HepG2 (cell line): Measurements from ENCODE around the gene RPL27A. TPM values are rescaled to one million over a fixed set of nuclear protein-coding genes. Genes with fewer than 3 reads are reported as not detected.

ENCODE experiments used
- BCL6 ChIP-seq: IDR thresholded peaks from 2 replicates; pipeline ENCODE4 v1.6.1; 2016; ENCODE audit warnings: missing genetic modification reagents, missing compliant biosample characterization
- HNRNPL ChIP-seq: fragments of 200-400 bp; formaldehyde crosslinking; IDR thresholded peaks from 2 replicates; pipeline ENCODE4 v1.6.1; 2017; ENCODE audit warnings: mild to moderate bottlenecking, low read depth, low read length
- KMT2B ChIP-seq: IDR thresholded peaks from 2 replicates; pipeline ENCODE4 v1.6.1; 2016; ENCODE audit warnings: missing genetic modification reagents, missing compliant biosample characterization
- LCORL ChIP-seq, 2 experiments: fragments of 450-650 bp in 1 of 2; sonication (generic) in 1 of 2; formaldehyde crosslinking in 1 of 2; IDR thresholded peaks; 2 replicates each; pipeline versions ENCODE4 v1.5.0 to v1.6.1; 2017 to 2020; ENCODE audit warnings: antibody characterized with exemption in 1 of 2, missing genetic modification reagents in 1 of 2
- MTF2 ChIP-seq: sonication (generic); formaldehyde crosslinking; IDR thresholded peaks from 2 replicates; pipeline ENCODE4 v1.5.0; 2020; ENCODE audit warnings: missing genetic modification reagents, borderline replicate concordance
- PCBP2 ChIP-seq: fragments of 200-400 bp; formaldehyde crosslinking; optimal IDR thresholded peaks from 2 replicates; pipeline ENCODE3; 2018; ENCODE audit warnings: low read length, low read depth; ENCODE audit not compliant: poor library complexity, severe bottlenecking
- PHF21A ChIP-seq: sonication (generic); formaldehyde crosslinking; IDR thresholded peaks from 2 replicates; pipeline ENCODE4 v1.5.0; 2020; ENCODE audit warnings: mild to moderate bottlenecking, missing genetic modification reagents
- POLR2G ChIP-seq: fragments of 200-400 bp; formaldehyde crosslinking; IDR thresholded peaks from 2 replicates; pipeline ENCODE4 v1.6.1; 2018; ENCODE audit warnings: mild to moderate bottlenecking, low read depth, low read length, moderate library complexity
- RBFOX2 ChIP-seq: fragments of 200-400 bp; formaldehyde crosslinking; IDR thresholded peaks from 2 replicates; pipeline ENCODE4 v1.6.1; 2017; ENCODE audit warnings: low read depth, mild to moderate bottlenecking, low read length
- RBM22 ChIP-seq: fragments of 200-400 bp; formaldehyde crosslinking; optimal IDR thresholded peaks from 2 replicates; pipeline ENCODE3; 2017; ENCODE audit warnings: mild to moderate bottlenecking, low read length, moderate library complexity
- STAG1 ChIP-seq: sonication (generic); formaldehyde crosslinking; IDR thresholded peaks from 2 replicates; pipeline ENCODE4 v1.4.0; 2020; ENCODE audit warnings: missing genetic modification reagents
- TBL1XR1 ChIP-seq: fragments of 150-350 bp; IDR thresholded peaks from 2 replicates; pipeline ENCODE4 v1.6.1; 2014; ENCODE audit warnings: borderline replicate concordance, low read length; ENCODE audit not compliant: partially characterized antibody
- ZFP37 ChIP-seq: sonication (generic); formaldehyde crosslinking; IDR thresholded peaks from 2 replicates; pipeline ENCODE4 v1.4.0; 2020; ENCODE audit warnings: missing genetic modification reagents, borderline replicate concordance
- ZMYM4 ChIP-seq: sonication (generic); formaldehyde crosslinking; IDR thresholded peaks from 2 replicates; pipeline ENCODE4 v1.8.1; 2023; ENCODE audit warnings: mild to moderate bottlenecking, missing genetic modification reagents
- ZNF282 ChIP-seq: fragments of 450-650 bp; IDR thresholded peaks from 2 replicates; pipeline ENCODE4 v1.6.1; 2018; ENCODE audit not compliant: partially characterized antibody
- ZNF629 ChIP-seq: sonication (generic); formaldehyde crosslinking; conservative IDR thresholded peaks from 2 replicates; pipeline ENCODE4 v1.5.0; 2020; ENCODE audit warnings: missing genetic modification reagents
- polyA plus RNA-seq, 8 experiments: library from polyadenylated mRNA; depleted of rRNA in 3 of 8; stranded (reverse) in 7 of 8; unstranded in 1 of 8; fragments of >200 nt; fragmentation: Illumina TruSeq in 4 of 8; extraction: Trizol in 4 of 8; gene quantifications; 2 replicates each; pipeline versions ENCODE4 v1.2.1 to v1.2.3, GENCODE V29; 2011 to 2016; ENCODE audit warnings: low read depth in 4 of 8, missing spikeins in 1 of 8, mixed read lengths in 1 of 8; ENCODE audit not compliant: insufficient read depth in 1 of 8
- total RNA-seq, 5 experiments: library from RNA; depleted of rRNA; stranded (reverse); fragments of >200 nt; fragmentation: Illumina TruSeq; extraction: Trizol; gene quantifications; 2 replicates each; pipeline ENCODE4 v1.2.3, GENCODE V29; 2016; ENCODE audit warnings: low read depth in 1 of 5
- TF ChIP-seq, protein P1 (sequence below): sonication (generic); formaldehyde crosslinking; conservative IDR thresholded peaks from 2 replicates; pipeline ENCODE4 v1.5.0; 2020; ENCODE audit warnings: missing genetic modification reagents
- TF ChIP-seq, protein P2 (sequence below): sonication (generic); formaldehyde crosslinking; IDR thresholded peaks from 2 replicates; pipeline ENCODE4 v1.4.0; 2020; ENCODE audit warnings: missing genetic modification reagents, mild to moderate bottlenecking, borderline replicate concordance
- TF ChIP-seq, protein P3 (sequence below): sonication (generic); formaldehyde crosslinking; conservative IDR thresholded peaks from 2 replicates; pipeline ENCODE4 v1.8.0; 2022; ENCODE audit warnings: low read depth, missing genetic modification reagents
- TF ChIP-seq, protein P4 (sequence below): IDR thresholded peaks from 2 replicates; pipeline ENCODE4 v1.6.1; 2016; ENCODE audit warnings: mild to moderate bottlenecking
- TF ChIP-seq, protein P5 (sequence below): sonication (generic); formaldehyde crosslinking; IDR thresholded peaks from 2 replicates; pipeline ENCODE4 v1.4.0; 2020; ENCODE audit warnings: mild to moderate bottlenecking, missing genetic modification reagents

The RPL27A gene
- total and polyA plus RNA-seq, 2 of the 13 experiments (the other 11 are each of a cell fraction or from before 2014, with no cell fraction given) = 1,531 to 2,153 TPM

DNA sequence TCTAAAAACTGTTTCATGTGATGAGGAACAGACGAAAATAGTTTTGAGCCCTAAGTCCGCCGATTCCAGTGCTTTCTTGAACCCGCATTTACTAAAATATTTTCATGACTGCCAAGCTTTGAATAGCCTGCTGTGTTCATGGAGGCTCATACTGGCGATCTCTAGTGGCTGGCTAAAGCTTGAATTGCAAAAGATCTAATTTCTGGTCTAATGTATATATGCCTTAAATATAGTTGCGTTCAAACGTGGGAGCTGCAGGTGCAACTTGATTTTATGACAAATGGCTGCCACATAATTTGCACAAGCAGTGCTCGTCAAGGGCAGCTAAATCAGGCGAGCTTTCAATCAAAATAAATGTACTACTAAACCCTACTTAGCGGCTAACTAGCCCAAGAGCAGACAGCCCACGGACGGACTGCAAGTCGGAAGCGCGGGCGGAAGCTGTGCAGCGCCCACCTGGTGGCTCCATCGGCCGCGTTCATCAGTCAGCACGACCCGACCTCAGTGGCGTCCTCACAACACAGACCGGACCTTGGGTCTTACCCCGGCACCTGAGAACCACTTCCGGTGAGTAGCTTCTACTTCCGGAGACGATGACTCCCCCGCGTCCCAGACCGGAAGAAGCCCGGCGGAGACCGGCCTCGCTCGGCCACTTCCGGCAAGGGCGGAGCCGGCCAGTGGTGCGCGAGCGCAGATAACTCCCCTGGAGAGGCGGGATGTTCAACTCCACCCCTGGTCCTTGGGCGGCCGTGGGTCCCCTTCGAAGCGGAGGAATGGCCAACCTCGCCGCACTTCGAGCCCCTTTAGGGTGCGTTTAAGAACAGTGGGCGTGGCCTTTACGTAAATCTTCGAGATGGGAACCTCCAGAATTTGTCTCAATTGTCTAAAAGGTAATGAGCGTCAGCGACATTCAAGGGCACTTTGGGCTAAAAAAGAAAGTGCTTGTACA lies 6.1 kb downstream of the RPL27A start (continued):
- TF ChIP-seq MTF2 (peak; percentile 55; the same call in 1 of the 2 replicates), ZNF629 (CRISPR knock-in tag) (peak; percentile 59), BCL6 (CRISPR knock-in tag) (no peak; the same call in 1 of the 2 replicates), TBL1XR1 (peak; percentile 55), ZNF282 (no peak), HNRNPL (peak; percentile 78; the same call in 1 of the 2 replicates), STAG1 (CRISPR knock-in tag) (peak; percentile 83), PHF21A (CRISPR knock-in tag) (peak; percentile 91), ZFP37 (CRISPR knock-in tag) (peak; percentile 74), ZMYM4 (peak; percentile 82), PCBP2 (no peak), KMT2B (CRISPR knock-in tag) (peak; percentile 80; the same call in 1 of the 2 replicates), POLR2G (peak; percentile 97), LCORL (IDR thresholded peaks at IDR 0.05) (no peak), LCORL (CRISPR knock-in tag; IDR thresholded peaks at IDR 0.05) (peak; percentile 61), RBFOX2 (peak; percentile 93), RBM22 (peak; percentile 100)
- TF ChIP-seq, protein P1, sequence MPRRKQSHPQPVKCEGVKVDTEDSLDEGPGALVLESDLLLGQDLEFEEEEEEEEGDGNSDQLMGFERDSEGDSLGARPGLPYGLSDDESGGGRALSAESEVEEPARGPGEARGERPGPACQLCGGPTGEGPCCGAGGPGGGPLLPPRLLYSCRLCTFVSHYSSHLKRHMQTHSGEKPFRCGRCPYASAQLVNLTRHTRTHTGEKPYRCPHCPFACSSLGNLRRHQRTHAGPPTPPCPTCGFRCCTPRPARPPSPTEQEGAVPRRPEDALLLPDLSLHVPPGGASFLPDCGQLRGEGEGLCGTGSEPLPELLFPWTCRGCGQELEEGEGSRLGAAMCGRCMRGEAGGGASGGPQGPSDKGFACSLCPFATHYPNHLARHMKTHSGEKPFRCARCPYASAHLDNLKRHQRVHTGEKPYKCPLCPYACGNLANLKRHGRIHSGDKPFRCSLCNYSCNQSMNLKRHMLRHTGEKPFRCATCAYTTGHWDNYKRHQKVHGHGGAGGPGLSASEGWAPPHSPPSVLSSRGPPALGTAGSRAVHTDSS (CRISPR knock-in tag) = 0 out of 2 replicates have a peak, but pooled peaks have one; percentile 62
- TF ChIP-seq, protein P2, sequence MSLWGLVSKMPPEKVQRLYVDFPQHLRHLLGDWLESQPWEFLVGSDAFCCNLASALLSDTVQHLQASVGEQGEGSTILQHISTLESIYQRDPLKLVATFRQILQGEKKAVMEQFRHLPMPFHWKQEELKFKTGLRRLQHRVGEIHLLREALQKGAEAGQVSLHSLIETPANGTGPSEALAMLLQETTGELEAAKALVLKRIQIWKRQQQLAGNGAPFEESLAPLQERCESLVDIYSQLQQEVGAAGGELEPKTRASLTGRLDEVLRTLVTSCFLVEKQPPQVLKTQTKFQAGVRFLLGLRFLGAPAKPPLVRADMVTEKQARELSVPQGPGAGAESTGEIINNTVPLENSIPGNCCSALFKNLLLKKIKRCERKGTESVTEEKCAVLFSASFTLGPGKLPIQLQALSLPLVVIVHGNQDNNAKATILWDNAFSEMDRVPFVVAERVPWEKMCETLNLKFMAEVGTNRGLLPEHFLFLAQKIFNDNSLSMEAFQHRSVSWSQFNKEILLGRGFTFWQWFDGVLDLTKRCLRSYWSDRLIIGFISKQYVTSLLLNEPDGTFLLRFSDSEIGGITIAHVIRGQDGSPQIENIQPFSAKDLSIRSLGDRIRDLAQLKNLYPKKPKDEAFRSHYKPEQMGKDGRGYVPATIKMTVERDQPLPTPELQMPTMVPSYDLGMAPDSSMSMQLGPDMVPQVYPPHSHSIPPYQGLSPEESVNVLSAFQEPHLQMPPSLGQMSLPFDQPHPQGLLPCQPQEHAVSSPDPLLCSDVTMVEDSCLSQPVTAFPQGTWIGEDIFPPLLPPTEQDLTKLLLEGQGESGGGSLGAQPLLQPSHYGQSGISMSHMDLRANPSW (CRISPR knock-in tag) = peak; percentile 82
- TF ChIP-seq, protein P3, sequence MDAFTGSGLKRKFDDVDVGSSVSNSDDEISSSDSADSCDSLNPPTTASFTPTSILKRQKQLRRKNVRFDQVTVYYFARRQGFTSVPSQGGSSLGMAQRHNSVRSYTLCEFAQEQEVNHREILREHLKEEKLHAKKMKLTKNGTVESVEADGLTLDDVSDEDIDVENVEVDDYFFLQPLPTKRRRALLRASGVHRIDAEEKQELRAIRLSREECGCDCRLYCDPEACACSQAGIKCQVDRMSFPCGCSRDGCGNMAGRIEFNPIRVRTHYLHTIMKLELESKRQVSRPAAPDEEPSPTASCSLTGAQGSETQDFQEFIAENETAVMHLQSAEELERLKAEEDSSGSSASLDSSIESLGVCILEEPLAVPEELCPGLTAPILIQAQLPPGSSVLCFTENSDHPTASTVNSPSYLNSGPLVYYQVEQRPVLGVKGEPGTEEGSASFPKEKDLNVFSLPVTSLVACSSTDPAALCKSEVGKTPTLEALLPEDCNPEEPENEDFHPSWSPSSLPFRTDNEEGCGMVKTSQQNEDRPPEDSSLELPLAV (CRISPR knock-in tag) = no peak
- TF ChIP-seq, protein P4, sequence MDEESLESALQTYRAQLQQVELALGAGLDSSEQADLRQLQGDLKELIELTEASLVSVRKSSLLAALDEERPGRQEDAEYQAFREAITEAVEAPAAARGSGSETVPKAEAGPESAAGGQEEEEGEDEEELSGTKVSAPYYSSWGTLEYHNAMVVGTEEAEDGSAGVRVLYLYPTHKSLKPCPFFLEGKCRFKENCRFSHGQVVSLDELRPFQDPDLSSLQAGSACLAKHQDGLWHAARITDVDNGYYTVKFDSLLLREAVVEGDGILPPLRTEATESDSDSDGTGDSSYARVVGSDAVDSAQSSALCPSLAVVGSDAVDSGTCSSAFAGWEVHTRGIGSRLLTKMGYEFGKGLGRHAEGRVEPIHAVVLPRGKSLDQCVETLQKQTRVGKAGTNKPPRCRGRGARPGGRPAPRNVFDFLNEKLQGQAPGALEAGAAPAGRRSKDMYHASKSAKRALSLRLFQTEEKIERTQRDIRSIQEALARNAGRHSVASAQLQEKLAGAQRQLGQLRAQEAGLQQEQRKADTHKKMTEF (CRISPR knock-in tag) = peak; percentile 93
- TF ChIP-seq, protein P5, sequence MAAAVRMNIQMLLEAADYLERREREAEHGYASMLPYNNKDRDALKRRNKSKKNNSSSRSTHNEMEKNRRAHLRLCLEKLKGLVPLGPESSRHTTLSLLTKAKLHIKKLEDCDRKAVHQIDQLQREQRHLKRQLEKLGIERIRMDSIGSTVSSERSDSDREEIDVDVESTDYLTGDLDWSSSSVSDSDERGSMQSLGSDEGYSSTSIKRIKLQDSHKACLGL (CRISPR knock-in tag) = peak; percentile 71
